DOHH2 (cell line): ENCODE measurements around the gene PSME1.

Source experiments
- H3F3A ChIP-seq: fragments of 200-600 bp; sonication (generic), shearing (Covaris generic); 2 replicates; pipeline ENCODE4 v1.6.0; 2016; ENCODE audit warnings: antibody characterized with exemption, mild to moderate bottlenecking; ENCODE audit not compliant: control insufficient read depth, insufficient read depth
- H3K27ac ChIP-seq: fragments of 200-600 bp; sonication (generic); 2 replicates; pipeline ENCODE4 v1.5.1; 2014; ENCODE audit warnings: low read depth, mild to moderate bottlenecking, low read length, moderate library complexity
- H3K27me3 ChIP-seq: fragments of 200-600 bp; sonication (generic); 2 replicates; pipeline ENCODE4 v1.6.1; 2014; ENCODE audit warnings: mild to moderate bottlenecking, low read length, mixed read lengths; ENCODE audit not compliant: control insufficient read depth
- H3K36me3 ChIP-seq: fragments of 200-600 bp; sonication (generic); 2 replicates; pipeline ENCODE4 v1.6.1; 2014; ENCODE audit warnings: mild to moderate bottlenecking, low read length, moderate library complexity, mixed read lengths; ENCODE audit not compliant: control insufficient read depth
- H3K4me1 ChIP-seq: fragments of 200-600 bp; sonication (generic); 2 replicates; pipeline ENCODE4 v1.6.1; 2014; ENCODE audit warnings: mild to moderate bottlenecking, low read length, mixed read lengths; ENCODE audit not compliant: control insufficient read depth
- H3K4me2 ChIP-seq: fragments of 200-600 bp; sonication (generic); 2 replicates; pipeline ENCODE4 v1.6.0; 2014; ENCODE audit warnings: mild to moderate bottlenecking, low read length, moderate library complexity
- H3K4me3 ChIP-seq: fragments of 200-600 bp; sonication (generic); 2 replicates; pipeline ENCODE4 v1.5.1; 2014; ENCODE audit warnings: mild to moderate bottlenecking, low read length, mixed read lengths
- H3K79me2 ChIP-seq: fragments of 200-600 bp; sonication (generic); 2 replicates; pipeline ENCODE4 v1.6.1; 2014; ENCODE audit warnings: mild to moderate bottlenecking, low read length, mixed read lengths; ENCODE audit not compliant: control insufficient read depth
- H3K9me2 ChIP-seq: fragments of 200-600 bp; sonication (generic); replicated peaks from 2 replicates; pipeline ENCODE4 v1.6.1; 2014; ENCODE audit warnings: mild to moderate bottlenecking, low read length, mixed read lengths; ENCODE audit not compliant: control insufficient read depth
- H3K9me3 ChIP-seq: fragments of 200-600 bp; sonication (generic); 2 replicates; pipeline ENCODE4 v1.6.1; 2014; ENCODE audit warnings: antibody characterized with exemption, low read length, mixed read lengths; ENCODE audit not compliant: control insufficient read depth, insufficient read depth
- H4K20me1 ChIP-seq: fragments of 200-600 bp; sonication (generic); 2 replicates; pipeline ENCODE4 v1.6.0; 2014; ENCODE audit warnings: low read depth, mild to moderate bottlenecking, antibody characterized with exemption, low read length, moderate library complexity; ENCODE audit not compliant: control insufficient read depth, insufficient read depth
- EZH2phosphoT487 ChIP-seq: fragments of 200-600 bp; sonication (generic); IDR thresholded peaks from 2 replicates; pipeline ENCODE4 v1.6.1; 2017; ENCODE audit warnings: borderline replicate concordance, mild to moderate bottlenecking, antibody characterized with exemption, low read length, moderate library complexity, mixed read lengths
- TF ChIP-seq, protein P1 (sequence below): fragments of 200-600 bp; sonication (generic); IDR thresholded peaks from one replicate; pipeline ENCODE4 v1.5.1; 2014; ENCODE audit warnings: antibody characterized with exemption, mild to moderate bottlenecking, low read depth, low read length; ENCODE audit not compliant: poor library complexity, severe bottlenecking

The PSME1 gene

DNA sequence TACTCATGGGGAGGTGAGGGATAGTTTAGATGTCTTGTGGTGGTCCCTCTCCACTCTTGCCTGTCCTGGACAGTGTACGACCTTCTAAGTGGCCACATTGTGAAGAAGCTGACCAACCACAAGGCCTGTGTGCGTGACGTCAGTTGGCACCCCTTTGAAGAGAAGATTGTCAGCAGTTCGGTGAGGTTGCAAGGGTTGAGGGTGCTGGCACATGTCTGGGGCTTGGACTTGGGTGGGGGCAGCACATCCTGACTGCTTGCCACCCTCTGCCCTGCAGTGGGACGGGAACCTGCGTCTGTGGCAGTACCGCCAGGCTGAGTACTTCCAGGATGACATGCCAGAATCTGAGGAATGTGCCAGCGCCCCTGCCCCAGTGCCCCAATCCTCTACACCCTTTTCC, 13.1 kb upstream of the PSME1 start:
- Histone ChIP-seq H3F3A (peaks cover 11% of the 10 kb centered on the region), H3K27ac (no peak overlapping the region), H3K4me2 (no peak overlapping the region), H3K9me3 (no peaks in the 10 kb centered on the region), H3K4me3 (no peak overlapping the region), H3K79me2 (no peaks in the 10 kb centered on the region), H3K36me3 (peaks cover 48% of the 10 kb centered on the region), H4K20me1 (no peaks in the 10 kb centered on the region), H3K4me1 (peaks cover 11% of the 10 kb centered on the region), H3K9me2 (no peaks in the 10 kb centered on the region), H3K27me3 (no peaks in the 10 kb centered on the region)
- TF ChIP-seq EZH2phosphoT487, result no peak
- TF ChIP-seq, protein P1, sequence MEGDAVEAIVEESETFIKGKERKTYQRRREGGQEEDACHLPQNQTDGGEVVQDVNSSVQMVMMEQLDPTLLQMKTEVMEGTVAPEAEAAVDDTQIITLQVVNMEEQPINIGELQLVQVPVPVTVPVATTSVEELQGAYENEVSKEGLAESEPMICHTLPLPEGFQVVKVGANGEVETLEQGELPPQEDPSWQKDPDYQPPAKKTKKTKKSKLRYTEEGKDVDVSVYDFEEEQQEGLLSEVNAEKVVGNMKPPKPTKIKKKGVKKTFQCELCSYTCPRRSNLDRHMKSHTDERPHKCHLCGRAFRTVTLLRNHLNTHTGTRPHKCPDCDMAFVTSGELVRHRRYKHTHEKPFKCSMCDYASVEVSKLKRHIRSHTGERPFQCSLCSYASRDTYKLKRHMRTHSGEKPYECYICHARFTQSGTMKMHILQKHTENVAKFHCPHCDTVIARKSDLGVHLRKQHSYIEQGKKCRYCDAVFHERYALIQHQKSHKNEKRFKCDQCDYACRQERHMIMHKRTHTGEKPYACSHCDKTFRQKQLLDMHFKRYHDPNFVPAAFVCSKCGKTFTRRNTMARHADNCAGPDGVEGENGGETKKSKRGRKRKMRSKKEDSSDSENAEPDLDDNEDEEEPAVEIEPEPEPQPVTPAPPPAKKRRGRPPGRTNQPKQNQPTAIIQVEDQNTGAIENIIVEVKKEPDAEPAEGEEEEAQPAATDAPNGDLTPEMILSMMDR, result no peak

DNA sequence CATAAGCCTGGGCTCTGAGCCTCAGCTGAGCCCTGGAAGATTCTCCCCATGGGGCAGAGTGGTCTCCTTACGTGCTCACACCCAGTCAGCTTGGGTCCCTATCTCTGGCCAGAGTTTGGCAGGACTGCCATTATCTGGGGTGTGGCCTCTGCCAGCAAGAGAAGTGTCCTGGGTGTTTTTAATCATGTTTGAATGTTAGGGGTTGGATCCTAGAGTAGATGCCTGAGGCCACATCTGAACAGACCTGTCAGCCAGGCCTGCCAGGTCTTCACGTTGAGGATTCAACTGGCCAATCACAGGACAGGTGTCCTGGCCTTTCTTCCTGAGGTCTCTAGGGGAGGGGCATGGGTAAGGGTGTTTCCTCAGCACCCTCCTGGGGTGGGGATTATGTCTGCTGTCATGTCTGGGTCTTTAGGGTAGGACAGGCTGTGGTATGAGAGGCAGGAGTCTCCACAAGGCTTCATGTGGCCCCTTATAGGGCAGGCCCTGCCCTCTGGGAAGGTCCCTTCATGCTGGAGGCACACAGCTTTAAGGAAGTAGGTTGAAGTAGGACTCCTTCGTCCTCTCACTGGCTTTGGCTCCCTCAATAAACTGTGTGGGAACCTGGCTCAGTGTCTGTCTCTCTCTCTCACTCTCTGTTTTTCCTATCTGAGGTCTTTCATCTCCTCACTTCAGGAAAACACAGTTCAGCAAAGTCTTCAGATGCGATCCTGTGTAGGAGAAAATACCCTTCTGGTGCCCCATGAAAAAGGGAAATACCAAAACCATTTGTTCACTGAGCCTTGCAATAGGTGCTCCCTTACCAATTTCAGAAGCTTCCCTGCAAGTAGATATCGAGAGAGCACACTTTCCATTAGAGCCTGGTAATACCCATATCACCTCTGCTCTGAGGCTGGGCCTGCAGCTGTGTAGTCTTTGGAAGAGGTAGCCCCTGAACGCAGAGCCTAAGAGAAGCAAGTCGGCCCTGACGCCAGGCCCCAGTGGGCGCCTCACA, 12.3 kb upstream of the PSME1 start:
- no peak overlapping the region for H3K4me3 ChIP-seq
- no peaks in the 10 kb centered on the region for H3K9me2 ChIP-seq
- no peak overlapping the region for H3K4me2 ChIP-seq
- H3K27ac ChIP-seq, result no peak overlapping the region
- no peaks in the 10 kb centered on the region for H4K20me1 ChIP-seq
- no peaks in the 10 kb centered on the region for H3K27me3 ChIP-seq
- H3K79me2 ChIP-seq, result no peaks in the 10 kb centered on the region
- TF ChIP-seq EZH2phosphoT487, result no peak
- H3K36me3 ChIP-seq, result peaks cover 40% of the 10 kb centered on the region
- no peaks in the 10 kb centered on the region for H3K9me3 ChIP-seq
- peaks cover 14% of the 10 kb centered on the region for H3F3A ChIP-seq
- H3K4me1 ChIP-seq, result peaks cover 15% of the 10 kb centered on the region

DNA sequence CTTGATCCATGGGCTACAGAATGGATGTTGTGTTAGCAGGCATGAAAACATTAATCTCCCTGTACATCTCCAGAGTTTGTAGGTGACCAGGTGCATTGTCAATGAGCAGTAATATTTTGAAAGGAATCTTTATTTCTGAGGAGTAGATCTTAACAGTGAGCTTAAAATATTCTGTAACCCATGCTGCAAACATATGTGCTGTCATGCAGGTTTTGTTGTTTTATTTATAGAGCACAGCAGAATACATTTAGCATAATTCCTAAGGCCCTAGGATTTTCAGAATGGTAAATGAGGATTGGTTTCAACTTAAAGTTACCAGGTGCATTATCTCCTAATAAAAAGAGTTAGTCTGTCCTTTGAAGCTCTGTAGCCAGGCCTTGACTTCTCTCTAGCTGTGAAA, 9.1 kb upstream of the PSME1 start:
- no peaks in the 10 kb centered on the region for H3K79me2 ChIP-seq
- H3K36me3 ChIP-seq, result peaks cover 14% of the 10 kb centered on the region; the same call in 1 of the 2 replicates
- no peaks in the 10 kb centered on the region for H3K27me3 ChIP-seq
- no peaks in the 10 kb centered on the region for H3K9me2 ChIP-seq
- H3K4me3 ChIP-seq, result no peak overlapping the region
- no peaks in the 10 kb centered on the region for H4K20me1 ChIP-seq
- TF ChIP-seq, protein P1, result no peak
- no peak for TF ChIP-seq EZH2phosphoT487
- no peak overlapping the region for H3K4me2 ChIP-seq
- H3K27ac ChIP-seq, result no peak overlapping the region
- H3K4me1 ChIP-seq, result peaks cover 15% of the 10 kb centered on the region
- H3K9me3 ChIP-seq, result no peaks in the 10 kb centered on the region
- peaks cover 11% of the 10 kb centered on the region; the same call in 1 of the 2 replicates for H3F3A ChIP-seq

DNA sequence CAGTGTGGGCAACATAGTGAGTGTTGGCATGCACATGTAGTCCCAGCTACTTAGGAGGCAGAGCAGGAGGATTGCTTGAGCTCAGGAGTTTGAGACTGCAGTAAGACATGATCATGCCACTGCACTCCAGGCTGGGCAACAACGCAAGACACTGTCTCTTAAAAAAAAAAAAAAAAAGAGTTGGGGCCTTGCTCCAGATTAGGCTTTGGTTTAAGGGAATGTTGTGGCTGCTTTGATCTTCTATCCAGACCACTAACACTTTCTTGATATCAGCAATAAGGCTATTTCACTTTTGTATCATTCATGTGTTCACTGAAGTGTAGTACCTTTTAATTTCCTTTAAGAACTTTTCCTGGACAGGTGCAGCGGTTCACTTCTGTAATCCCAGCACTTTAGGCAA, 8.3 kb upstream of the PSME1 start:
- Histone ChIP-seq H3K4me1 (peaks cover 15% of the 10 kb centered on the region), H3K4me3 (no peak overlapping the region), H3K79me2 (no peaks in the 10 kb centered on the region), H3K4me2 (peak overlapping the region; percentile 28), H3K9me2 (no peaks in the 10 kb centered on the region), H3K27ac (no peak overlapping the region), H3F3A (peaks cover 11% of the 10 kb centered on the region; the same call in 1 of the 2 replicates), H4K20me1 (no peaks in the 10 kb centered on the region), H3K9me3 (no peaks in the 10 kb centered on the region), H3K27me3 (no peaks in the 10 kb centered on the region), H3K36me3 (peaks cover 11% of the 10 kb centered on the region; the same call in 1 of the 2 replicates)
- TF ChIP-seq, protein P1, result no peak
- no peak for TF ChIP-seq EZH2phosphoT487
